NCI-H2196 (cell line): ENCODE measurements around the gene ADGRG6.
"Not testable (repeated sequence)": the region's sequence is repeated elsewhere in the genome, so short reads cannot be mapped to it uniquely, and the experiment has no call there.

Experiments used
- DNase-seq: peaks from one replicate; lab custom pipeline; 2025; ENCODE audit not compliant: unreplicated experiment; lab: John Stamatoyannopoulos, UW

ADGRG6 gene

GRCh38 chr6:142343938-142344337 is 42.1 kb downstream of the ADGRG6 start:
- DNase-seq = no peak

DNA sequence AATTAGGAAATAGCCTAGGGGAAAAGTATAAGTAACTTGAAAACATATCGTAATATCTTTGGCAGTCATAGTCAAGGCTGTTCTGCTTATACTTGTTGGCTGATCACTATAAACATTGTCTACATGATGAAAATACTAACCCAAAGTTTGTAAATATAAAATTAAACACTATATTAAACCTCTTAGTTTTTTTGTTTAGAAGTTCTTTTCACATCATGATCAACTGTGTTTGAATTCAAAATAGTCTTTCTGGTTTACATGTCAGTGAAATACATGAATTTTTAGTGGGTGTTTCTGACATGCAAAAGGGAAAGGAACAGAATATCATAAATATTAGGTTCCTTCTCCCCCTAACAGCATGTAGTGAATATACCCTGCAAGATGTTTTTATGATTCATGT is 43.5 kb downstream of the ADGRG6 start:
- DNase-seq = no peak

DNA sequence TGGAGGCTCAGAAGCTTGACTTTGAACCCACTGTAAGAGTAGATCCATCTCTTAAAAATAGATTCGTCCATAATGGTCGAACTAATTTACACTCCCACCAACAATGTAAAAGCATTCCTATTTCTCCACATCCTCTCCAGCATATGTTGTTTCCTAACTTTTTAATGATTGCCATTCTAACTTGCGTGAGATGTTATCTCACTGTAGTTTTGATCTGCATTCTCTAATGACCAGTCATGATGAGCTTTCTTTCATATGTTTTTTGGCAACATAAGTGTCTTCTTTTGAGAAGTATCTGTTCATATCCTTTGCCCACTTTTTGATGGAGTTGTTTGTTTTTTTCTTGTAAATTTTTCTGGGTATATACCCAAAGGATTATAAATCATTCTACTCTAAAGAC is 44.4 kb downstream of the ADGRG6 start:
- DNase-seq = not testable (repeated sequence)

DNA sequence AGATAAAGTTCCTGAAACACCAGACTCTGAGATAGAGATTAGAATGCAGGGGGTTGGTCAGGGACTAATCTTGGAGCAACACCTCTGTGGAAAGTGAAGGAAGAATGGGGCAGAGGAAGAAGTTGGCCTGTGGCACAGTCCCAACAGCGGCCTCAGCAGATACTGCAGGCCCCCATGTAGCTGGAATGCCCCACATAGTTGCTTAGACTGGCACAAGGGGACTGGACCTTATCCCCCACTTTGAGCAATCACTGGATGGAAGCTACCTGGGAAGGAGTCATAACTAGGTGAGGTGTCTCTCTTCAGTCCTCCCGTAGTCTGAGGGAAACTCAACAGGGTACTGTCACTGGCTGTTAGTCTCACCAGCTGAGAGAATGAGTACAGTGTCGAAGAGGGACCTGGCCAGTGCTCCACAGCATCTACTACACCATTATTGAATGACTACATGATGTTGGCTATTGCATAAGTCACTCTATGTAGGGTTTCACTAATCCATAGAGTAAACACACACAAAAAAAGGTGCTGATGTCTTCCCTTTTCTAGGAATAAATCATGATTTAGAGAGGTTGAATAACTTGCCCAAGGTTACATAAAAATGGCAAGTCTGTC is 47.5 kb downstream of the ADGRG6 start:
- no peak for DNase-seq

DNA sequence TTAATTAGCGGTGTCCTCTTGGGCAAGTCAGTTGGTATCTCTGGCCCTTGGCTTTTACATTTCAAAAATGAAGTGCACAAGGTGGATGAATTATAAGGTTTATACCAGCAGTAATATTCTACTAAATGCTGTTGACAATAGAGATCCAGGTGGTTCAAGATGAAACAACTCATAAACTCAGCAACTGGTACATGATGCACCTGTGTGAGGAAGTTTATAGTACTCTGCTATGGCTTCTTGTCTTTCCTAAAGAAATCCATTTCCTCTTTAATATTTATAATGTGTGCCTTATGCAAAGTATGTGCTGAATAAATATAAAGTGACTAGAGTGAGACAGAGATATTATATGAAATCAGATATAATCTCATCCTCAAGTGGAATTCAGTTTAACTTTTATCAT is 48.5 kb downstream of the ADGRG6 start:
- DNase-seq = no peak

DNA sequence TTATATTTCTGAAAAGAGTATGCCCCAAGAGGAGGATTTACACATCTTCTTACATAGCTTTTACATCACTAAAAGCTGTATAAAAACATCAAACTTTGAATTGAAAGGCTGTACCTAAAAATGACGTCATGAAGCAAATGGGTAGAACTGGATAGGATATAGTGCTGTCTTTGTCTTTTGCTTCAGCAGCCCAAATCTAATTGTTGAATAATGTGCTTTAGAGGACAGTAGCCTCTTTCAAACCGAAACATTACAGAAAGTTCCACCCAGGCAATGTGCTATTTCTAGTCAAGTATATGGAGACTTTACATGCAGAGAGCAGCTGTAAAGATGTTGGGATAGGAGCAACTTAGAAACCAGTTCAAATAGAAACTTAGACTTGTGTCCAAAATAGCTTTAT is 51.9 kb downstream of the ADGRG6 start:
- DNase-seq = no peak

- DNase-seq = no peak
These were observed 52.8 kb downstream of the ADGRG6 start for GRCh38 chr6:142354650-142355049.

GRCh38 chr6:142355520-142356174 is 53.8 kb downstream of the ADGRG6 start:
- no peak for DNase-seq

GRCh38 chr6:142356201-142356883 is 54.5 kb downstream of the ADGRG6 start:
- DNase-seq = no peak

- no peak for DNase-seq
These were observed 55.0 kb downstream of the ADGRG6 start for GRCh38 chr6:142356884-142357225.

- DNase-seq = no peak
These were observed 56.1 kb downstream of the ADGRG6 start for GRCh38 chr6:142357879-142358278.

DNA sequence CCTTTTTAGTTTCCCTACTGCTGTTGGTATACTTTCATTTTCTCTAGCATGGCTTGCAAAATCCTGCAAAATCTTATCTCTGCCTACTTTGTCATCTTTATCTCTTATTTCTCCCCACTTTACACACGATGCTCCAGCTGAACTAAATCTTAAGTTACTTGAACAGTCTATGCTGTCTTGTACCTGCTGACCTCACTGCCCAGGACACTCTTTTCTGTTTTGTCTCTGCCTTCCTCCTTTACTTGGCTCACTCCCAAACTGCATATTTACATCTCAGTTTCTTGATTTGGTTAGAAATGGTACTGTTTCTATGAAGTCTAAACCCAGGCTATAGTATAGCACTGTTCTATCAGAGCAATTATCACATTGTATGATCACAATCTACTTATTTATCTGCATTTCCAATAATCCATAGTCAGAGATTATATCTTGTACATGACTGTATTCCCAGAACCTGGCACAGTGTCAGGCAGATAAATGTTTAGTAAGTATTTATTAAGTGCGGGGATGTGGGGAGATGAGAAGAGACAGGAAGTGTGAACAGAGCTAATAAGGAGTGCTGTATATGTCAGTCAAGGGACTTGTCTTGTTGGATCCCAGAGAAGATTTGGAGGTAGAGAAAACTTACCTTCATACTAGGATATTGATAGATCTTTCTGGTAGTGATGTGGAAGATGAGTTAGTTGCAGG is 57.6 kb downstream of the ADGRG6 start:
- DNase-seq = no peak

DNA sequence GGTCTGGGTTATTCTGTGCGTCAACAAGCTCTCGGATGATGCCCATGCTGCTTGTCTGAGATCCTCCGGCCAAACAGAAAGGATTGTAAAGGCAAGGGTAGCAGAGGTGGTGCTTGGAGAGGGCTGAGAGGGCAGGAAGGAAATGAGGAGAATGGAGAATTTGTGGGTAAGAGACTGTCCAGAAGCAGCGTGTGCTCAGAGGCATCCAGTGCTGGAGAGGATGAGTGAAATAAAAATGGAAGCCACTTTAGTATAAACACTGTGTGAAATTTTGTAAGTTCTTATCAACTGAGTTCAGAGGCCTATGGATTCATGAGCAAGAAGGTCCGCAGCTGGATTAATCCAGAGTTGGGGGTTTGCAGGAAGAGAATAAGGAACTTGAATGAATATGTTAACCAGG is 59.5 kb downstream of the ADGRG6 start:
- no peak for DNase-seq

DNA sequence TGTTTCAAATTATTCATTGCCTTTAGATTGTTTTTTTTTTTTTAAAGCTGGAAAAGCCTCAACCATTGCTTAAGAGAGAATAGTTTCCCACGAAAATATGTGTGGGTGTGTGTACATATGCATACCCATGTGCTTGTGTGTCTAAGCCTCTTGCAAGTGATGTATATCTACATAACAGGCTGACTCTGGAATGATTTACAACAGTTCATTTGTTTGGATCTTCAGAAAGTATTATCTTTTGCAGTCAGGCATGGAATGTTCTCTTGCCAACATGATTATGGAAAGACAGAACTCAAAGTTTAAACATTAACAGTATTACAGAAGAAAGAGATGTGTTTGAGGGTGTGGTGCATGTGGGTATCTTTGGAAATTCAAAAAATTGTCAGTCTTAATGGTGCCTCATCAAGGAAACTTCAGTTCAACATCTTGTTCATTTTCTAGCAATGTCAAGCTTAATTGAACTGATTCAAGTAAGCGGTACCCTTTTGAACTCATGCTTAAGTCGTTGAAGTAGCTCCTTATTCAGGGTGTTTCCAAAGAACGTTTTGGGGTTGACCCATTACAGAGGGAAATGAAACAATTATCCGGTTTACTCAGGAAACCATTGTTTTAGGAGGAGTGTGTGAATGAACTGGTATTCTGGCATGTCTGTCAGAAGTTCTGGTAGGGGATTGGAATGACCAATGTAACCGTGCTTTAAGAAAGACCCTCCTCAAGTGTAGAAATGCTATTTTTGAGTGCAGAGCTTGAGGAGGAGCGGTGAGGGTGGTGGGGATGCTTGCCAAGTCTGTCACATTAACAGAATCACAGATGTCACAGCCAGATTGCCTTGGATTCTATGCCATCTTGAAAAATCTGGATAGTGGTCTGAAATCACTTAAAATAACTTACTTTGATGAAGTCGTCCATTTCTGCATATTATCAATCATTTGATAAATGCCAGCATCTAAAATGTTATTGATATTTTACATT is 60.3 kb downstream of the ADGRG6 start:
- DNase-seq = no peak

DNA sequence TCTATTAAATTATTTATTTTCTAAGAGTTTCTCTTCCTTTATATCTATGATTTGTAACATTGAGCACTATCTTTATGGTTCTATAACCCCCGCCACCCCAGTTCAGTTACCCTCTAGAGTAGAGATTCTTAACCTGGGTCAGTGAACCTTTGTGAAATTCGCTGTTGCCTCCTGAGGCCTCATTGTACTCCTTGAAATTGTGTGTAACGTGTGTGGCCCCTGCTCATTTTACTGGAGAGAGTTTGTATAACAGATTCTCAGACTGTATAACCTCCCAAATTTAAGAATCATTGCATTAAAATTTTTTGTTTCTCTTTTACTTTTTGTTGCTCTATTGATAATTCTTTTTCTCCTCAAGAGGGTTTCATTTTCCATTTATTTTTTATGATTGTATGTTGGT is 65.3 kb downstream of the ADGRG6 start:
- no peak for DNase-seq

- DNase-seq = no peak
These were observed 65.8 kb downstream of the ADGRG6 start for GRCh38 chr6:142367501-142368018.

GRCh38 chr6:142369266-142369665 is 67.5 kb downstream of the ADGRG6 start:
- DNase-seq = no peak

GRCh38 chr6:142372348-142372747 is 70.5 kb downstream of the ADGRG6 start:
- DNase-seq = no peak

DNA sequence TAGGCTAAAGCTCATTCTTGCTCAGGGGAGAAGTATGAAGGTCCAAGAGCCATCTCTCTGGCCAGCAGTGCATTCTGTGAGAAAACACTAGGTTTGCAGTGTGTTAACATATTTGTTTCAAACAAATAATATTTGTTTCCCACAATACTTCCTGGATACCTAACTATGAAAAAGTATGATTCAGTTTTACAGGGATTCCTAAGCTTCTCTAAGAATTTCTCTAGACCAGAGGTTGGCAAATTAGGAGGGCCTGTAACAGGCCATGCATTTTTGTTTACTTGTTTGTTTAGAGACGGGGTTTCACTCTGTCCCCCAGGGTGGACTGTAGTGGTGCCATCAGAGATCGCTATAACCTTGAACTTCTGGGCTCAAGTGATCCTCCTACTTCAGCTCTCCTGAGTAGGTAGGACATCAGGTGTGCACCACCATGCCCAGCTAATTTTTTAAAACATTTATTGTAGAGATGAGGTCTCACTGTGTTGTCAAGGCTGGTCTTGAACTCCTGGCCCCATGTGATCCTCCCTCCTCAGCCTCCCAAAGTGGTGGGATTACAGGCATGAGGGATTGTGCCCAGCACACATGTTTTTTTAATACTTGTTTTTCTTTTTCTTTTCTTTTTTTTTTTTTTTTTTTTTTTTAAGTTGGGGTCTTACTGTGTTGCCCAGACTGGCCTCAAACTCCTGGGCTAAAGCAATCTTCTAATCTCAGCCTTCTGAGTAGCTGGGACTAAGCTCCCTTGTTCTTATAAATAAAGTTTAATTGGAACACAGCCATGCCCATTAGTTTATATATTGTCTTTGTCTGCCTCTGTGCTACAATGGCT is 71.7 kb downstream of the ADGRG6 start:
- no peak for DNase-seq
